ENCODE measurements around the gene NUTF2. TPM values are rescaled to one million over a fixed set of nuclear protein-coding genes. Genes with fewer than 3 reads are reported as not detected.

The NUTF2 gene
- 183 and 186 TPM in 2 replicates for total RNA-seq

DNA sequence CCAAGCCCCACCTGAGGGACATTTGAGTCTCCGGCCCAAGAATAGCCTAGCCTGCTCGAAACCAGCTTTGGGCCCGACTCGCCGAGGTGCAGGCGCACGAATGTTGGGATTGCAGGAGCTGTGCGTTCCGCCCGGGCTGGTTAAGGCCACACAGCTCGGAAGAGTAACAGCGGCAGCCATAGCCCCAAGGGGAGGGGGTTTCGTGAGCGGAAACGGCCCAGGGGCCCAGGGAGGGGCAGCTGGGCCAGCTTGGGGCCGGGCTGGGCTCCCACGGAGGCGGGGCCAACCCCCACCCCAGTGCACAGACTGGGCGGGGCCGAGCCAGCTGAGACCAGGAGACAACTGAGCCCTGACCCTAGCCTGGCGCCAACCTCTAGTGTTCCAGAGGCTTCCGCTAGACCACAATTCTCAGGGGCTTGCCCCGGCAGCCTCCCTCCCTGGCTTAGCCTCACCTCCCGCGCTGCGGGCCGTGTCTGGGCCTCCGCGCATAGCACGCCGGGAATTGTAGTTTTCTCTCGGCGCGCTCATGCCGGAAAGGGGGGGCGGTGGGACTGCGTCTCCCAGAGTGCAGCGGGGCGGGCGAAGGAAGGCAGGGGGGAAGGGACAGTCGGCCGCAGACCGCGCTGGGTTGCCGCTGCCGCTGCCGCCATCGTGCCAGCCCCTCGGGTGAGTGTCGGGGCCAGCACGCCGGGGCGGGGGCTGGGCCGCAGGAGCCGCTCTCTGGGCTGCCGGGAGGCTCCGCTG lies at the start of gene NUTF2:
TSS of gene NUTF2 (plus strand) at position 614 of the 744 bp plus-strand sequence. CDS start 18,198 bp downstream, outside the sequence.
- Mint-ChIP-seq H3K36me3 (ENCODE audit: low read depth) (peaks cover 6% of the 10 kb centered on the region), H3K9me3 (no peaks in the 10 kb centered on the region), H3K27ac (peak within 1 kb of the TSS; percentile 92), H3K4me1 (ENCODE audit: low read depth) (peaks cover 41% of the 10 kb centered on the region), H3K4me3 (peak within 1 kb of the TSS; percentile 94), H3K27me3 (ENCODE audit: insufficient read depth) (no peaks in the 10 kb centered on the region)
- peak; percentile 94 for DNase-seq (ENCODE audit: low spot score)
- intact Hi-C loops (cut with micrococcal nuclease), result loop anchor here (1.0 to 10.0 kb wide), 12 partner anchors 12 to 620 kb away; partner anchors contain the start of genes ATP6V0D1, DDX28, DUS2 and EDC4

DNA sequence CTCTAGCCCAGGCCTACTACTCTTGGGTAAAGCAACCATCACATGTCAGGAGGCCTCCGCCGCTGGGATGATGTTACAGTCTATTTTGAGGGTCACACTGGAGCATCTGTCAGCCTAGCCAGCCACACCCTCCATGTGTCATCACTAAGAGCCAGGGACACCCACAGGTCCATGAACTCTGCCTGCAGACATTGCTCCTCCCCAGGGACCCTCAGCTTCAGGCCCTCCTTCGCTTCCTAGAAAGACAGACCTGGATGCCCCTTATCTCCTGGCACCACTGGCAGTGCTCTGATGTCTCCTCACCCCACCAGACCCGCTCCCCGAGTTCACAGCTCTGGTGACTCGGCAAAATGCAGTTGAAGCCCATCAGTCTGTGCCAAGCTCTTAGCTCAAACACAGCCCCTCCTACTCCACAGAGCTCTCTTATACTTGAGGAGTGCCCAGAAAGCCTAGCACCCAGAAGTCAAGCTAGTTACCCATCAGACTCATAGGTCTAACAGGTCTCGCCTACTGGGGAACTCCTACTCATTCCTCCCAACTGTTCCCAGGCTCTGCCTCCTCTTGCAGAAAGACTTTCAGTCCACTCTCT lies 46.3 kb upstream of the NUTF2 start:
- Mint-ChIP-seq H3K4me3 (no peak overlapping the region), H3K4me1 (ENCODE audit: low read depth) (peaks cover 53% of the 10 kb centered on the region), H3K27ac (peak overlapping the region; percentile 62), H3K36me3 (ENCODE audit: low read depth) (peaks cover 64% of the 10 kb centered on the region), H3K9me3 (no peaks in the 10 kb centered on the region), H3K27me3 (ENCODE audit: insufficient read depth) (no peaks in the 10 kb centered on the region)
- no peak for DNase-seq (ENCODE audit: low spot score)
- intact Hi-C loops (cut with micrococcal nuclease), result loop anchor here (10.0 kb wide), 1 partner anchor 276 kb away; the partner anchor contains the start of gene RIPOR1

DNA sequence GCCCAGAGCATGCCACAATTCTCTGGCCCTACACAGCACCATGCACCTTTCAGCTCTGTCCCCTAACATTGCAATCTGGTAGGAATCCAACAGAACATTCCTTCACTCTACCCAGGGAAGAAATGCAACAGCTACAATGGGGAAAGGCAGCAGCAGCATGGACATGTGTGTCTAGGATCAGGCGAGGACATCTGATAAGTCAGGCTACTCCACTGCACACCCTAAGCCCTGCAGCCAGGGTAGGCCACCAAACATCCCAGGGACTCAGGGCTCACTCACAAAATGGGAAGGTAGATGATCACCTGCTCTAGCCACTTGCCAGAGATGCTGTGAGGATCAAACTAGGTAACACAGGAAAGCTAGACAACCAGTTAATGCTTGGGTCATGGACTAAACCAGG lies 45.5 kb upstream of the NUTF2 start:
- intact Hi-C loops (cut with micrococcal nuclease), result loop anchor here (10.0 kb wide), 1 partner anchor 276 kb away; the partner anchor contains the start of gene RIPOR1
- no peaks in the 10 kb centered on the region for H3K27me3 Mint-ChIP-seq (ENCODE audit: insufficient read depth)
- DNase-seq (ENCODE audit: low spot score), result no peak
- no peaks in the 10 kb centered on the region for H3K9me3 Mint-ChIP-seq
- peaks cover 57% of the 10 kb centered on the region for H3K4me1 Mint-ChIP-seq (ENCODE audit: low read depth)
- H3K27ac Mint-ChIP-seq, result peak overlapping the region; percentile 63
- peaks cover 64% of the 10 kb centered on the region for H3K36me3 Mint-ChIP-seq (ENCODE audit: low read depth)
- peak overlapping the region; percentile 37 for H3K4me3 Mint-ChIP-seq

DNA sequence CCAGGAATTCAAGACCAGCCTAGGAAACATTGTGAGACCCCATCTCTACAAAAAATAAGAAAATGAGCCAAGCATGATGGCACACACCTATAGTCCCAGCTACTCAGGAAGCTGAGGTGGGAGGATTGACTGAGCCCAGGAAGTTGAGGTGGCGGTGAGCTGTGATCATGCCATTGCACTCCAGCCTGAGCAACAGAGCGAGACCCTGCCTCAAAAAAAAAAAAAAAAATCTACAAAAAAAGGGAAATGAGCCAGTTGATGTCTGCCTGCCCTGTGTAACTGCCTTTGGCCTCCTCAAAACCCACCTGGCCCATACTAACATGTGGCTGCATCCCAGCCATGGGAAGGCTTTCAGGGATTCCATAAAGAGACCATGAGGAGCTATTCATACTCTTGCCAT lies 44.9 kb upstream of the NUTF2 start:
- Mint-ChIP-seq H3K4me1 (ENCODE audit: low read depth) (peaks cover 52% of the 10 kb centered on the region), H3K4me3 (peak overlapping the region; percentile 37), H3K27me3 (ENCODE audit: insufficient read depth) (no peaks in the 10 kb centered on the region), H3K36me3 (ENCODE audit: low read depth) (peaks cover 57% of the 10 kb centered on the region), H3K9me3 (no peaks in the 10 kb centered on the region), H3K27ac (peak overlapping the region; percentile 63)
- DNase-seq (ENCODE audit: low spot score), result peak; percentile 31
- intact Hi-C loops (cut with micrococcal nuclease), result loop anchor here (10.0 kb wide), 1 partner anchor 277 kb away; the partner anchor contains the start of gene RIPOR1

DNA sequence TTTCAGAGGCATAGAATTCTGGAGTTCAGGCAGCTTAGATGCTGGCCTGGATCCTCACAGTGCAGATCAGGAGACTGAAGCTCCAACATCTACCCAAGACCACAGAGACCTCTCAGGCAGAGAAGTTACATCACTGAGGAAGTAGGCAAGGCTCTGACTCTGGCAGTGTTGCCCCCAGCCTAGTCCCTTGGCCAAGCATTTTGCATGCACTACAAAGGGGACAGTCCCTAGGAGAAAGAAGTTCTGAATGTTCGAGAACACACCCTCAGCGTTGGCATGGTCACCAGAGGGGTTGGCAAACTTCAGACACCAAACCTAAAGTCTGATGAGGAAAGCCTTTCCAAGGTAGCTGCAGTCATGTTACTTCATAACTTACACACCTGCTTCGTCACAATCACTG lies 42.8 kb upstream of the NUTF2 start:
- H3K36me3 Mint-ChIP-seq (ENCODE audit: low read depth), result peaks cover 46% of the 10 kb centered on the region
- H3K9me3 Mint-ChIP-seq, result no peaks in the 10 kb centered on the region
- no peak for DNase-seq (ENCODE audit: low spot score)
- peak overlapping the region; percentile 66 for H3K4me3 Mint-ChIP-seq
- peak overlapping the region; percentile 52 for H3K27ac Mint-ChIP-seq
- intact Hi-C loops (cut with micrococcal nuclease), result loop anchor here (10.0 kb wide), 1 partner anchor 279 kb away; the partner anchor contains the start of gene RIPOR1
- no peaks in the 10 kb centered on the region for H3K27me3 Mint-ChIP-seq (ENCODE audit: insufficient read depth)
- H3K4me1 Mint-ChIP-seq (ENCODE audit: low read depth), result peaks cover 51% of the 10 kb centered on the region

DNA sequence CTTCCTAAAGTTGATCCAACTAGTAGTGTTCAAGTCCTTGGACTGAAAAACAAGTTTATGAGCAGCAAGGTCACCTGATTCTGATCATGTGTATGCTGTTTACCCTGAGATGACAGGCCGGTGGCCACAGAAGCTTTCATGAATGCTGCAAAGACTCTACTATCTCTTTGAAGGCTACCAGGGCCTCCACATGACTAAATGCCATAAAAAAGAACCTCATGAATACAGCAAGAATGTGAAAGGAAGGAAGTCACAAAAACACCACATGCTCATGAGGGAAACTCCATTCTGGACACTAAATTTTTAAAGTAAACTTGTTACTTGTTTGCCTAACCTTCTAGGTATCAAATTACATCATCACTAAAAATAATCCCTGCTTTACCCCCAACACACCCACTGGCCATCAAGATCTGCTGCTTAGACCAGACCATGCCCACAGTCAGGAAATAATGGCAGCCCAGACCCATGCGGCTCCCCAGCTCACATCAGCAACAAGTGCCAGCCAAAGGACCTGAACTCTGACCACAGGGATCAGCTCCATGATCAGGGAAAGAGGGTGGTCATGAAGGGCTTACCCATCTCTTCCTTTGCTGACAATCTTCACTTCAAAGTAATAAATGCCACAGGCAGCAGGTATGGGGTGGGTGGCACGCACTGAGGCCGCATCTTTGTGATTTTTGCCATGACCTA lies 41.7 kb upstream of the NUTF2 start:
- Mint-ChIP-seq H3K4me1 (ENCODE audit: low read depth) (peaks cover 51% of the 10 kb centered on the region), H3K4me3 (peak overlapping the region; percentile 90), H3K9me3 (no peaks in the 10 kb centered on the region), H3K27me3 (ENCODE audit: insufficient read depth) (no peaks in the 10 kb centered on the region), H3K27ac (peak overlapping the region; percentile 80), H3K36me3 (ENCODE audit: low read depth) (peaks cover 41% of the 10 kb centered on the region)
- no peak for DNase-seq (ENCODE audit: low spot score)
- intact Hi-C loops (cut with micrococcal nuclease), result loop anchor here (10.0 kb wide), 1 partner anchor 280 kb away; the partner anchor contains the start of gene RIPOR1

DNA sequence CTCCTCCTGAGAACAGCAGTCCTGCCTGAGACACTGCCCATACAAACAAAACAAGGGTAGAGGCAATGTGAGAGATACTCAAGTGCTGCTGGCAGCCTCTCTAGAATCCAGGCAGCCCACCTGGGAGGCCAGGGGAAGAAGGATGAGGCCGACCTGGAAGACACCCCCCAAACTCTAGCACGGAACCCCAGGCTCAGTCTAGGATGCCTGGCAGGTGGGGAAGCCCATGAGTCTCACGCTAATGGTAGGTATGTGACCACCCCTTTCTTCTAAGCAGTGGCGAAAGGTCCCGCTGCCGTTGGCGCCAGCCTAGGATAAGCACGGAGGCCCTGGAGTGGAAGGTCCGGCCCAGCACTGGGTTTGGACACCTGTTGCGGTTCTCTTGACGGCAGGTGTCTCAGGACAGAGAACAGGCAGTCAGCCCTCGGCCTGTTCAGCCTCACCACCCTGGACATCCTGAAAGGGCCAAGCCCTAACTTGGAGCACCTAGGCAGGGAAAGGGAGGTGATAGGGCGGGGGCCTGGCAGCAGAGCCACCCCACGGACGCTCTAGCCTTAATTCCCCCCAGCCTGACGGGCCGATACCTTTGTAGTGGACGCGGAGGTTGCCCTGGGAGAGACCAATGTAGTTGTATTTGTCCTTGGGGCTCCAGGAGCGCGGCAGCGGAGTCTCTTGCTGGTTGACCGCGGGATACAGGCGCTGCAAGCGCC lies 40.9 kb upstream of the NUTF2 start:
- Mint-ChIP-seq H3K27me3 (ENCODE audit: insufficient read depth) (no peaks in the 10 kb centered on the region), H3K4me1 (ENCODE audit: low read depth) (peaks cover 42% of the 10 kb centered on the region), H3K36me3 (ENCODE audit: low read depth) (peaks cover 33% of the 10 kb centered on the region), H3K4me3 (peak overlapping the region; percentile 90), H3K27ac (peak overlapping the region; percentile 80), H3K9me3 (no peaks in the 10 kb centered on the region)
- no peak for DNase-seq (ENCODE audit: low spot score)
- intact Hi-C loops (cut with micrococcal nuclease), result loop anchor here (1.0 to 10.0 kb wide), 13 partner anchors 36 to 580 kb away; partner anchors contain the start of genes ACD, ATP6V0D1, CTCF and EDC4

DNA sequence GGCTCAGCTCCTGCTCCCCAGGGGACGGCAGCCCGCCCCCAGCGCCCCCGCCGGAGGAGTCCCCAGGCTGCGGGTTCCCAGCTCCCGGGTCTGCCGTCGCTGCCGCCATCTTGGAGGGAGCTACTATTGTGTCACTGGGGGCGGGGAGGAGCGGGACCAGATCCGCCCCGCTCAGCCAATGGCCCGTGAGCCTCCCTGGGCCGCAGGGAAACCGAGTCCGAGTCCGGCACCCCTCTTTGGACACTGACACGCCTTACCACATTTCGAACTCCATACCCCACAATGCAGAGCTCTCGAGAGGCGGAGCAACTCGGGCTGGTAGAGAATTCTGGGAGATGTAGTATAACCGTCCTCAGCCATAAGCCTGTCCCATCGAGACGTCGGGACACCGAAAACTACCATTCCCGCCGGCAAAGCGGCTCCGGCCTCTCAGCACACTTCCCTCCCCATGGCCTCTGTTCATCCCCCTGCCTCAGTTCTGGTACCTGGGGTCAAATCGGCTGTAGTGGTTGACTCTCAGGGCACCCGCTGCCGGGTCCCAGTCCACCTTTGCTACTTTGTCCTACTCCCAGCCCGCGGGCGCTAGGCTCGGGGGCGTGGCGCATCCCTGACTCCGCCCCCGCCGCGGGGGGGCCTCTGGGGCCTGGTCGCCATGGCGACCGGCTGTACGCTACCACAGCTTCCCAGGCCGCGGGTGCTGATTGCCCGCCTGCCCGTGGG lies 40.1 kb upstream of the NUTF2 start, which contains the start of the genes RANBP10 and TSNAXIP1:
TSS of gene RANBP10 (minus strand) at position 133 of the 720 bp plus-strand sequence. CDS start at position 109, 24 bp downstream.
TSS of gene TSNAXIP1 (plus strand) at position 462 of the 720 bp plus-strand sequence. CDS start 261 bp downstream, outside the sequence.
- Mint-ChIP-seq H3K9me3 (no peaks in the 10 kb centered on the region), H3K4me1 (ENCODE audit: low read depth) (peaks cover 35% of the 10 kb centered on the region), H3K4me3 (peak within 1 kb of the TSS; percentile 90), H3K27me3 (ENCODE audit: insufficient read depth) (peaks cover 3% of the 10 kb centered on the region), H3K27ac (peak within 1 kb of the TSS; percentile 86), H3K36me3 (ENCODE audit: low read depth) (peaks cover 27% of the 10 kb centered on the region)
- DNase-seq (ENCODE audit: low spot score), result peak; percentile 96
- intact Hi-C loops (cut with micrococcal nuclease), result loop anchor here (1.0 to 10.0 kb wide), 14 partner anchors 10 to 580 kb away; partner anchors contain the start of genes ACD, ATP6V0D1, CTCF and EDC4

DNA sequence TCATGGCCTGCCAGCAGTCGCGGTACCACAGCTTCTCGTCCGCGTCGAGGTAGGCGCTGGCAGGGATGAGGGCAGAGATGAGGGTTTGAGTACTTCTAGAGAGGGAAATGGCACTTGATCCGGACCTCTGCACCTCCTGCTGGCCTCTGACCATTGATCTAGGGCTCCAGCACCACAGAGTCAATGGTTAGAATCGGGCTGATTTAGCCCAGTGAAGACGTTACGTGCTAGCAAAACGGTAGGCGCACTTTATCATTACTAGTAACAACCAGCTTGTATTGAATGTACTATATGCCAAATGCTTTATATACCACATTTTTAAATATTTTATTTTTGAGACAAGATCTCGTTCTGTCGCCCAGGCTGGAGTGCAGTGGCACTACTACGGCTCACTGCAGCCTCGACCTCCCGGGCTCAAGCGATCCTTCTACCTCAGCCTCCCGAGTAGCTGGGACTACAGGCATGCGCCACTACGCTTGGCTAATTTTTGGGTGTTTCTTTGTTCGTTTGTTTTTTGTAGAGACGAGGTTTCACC lies 39.5 kb upstream of the NUTF2 start:
- Mint-ChIP-seq H3K27ac (peak overlapping the region; percentile 86), H3K4me1 (ENCODE audit: low read depth) (peaks cover 28% of the 10 kb centered on the region), H3K36me3 (ENCODE audit: low read depth) (peaks cover 21% of the 10 kb centered on the region), H3K4me3 (peak overlapping the region; percentile 90), H3K9me3 (no peaks in the 10 kb centered on the region), H3K27me3 (ENCODE audit: insufficient read depth) (peaks cover 6% of the 10 kb centered on the region)
- no peak for DNase-seq (ENCODE audit: low spot score)
- intact Hi-C loops (cut with micrococcal nuclease), result loop anchor here (1.0 to 10.0 kb wide), 4 partner anchors 9 to 282 kb away; partner anchors contain the start of genes EDC4, RIPOR1 and SLC12A4

DNA sequence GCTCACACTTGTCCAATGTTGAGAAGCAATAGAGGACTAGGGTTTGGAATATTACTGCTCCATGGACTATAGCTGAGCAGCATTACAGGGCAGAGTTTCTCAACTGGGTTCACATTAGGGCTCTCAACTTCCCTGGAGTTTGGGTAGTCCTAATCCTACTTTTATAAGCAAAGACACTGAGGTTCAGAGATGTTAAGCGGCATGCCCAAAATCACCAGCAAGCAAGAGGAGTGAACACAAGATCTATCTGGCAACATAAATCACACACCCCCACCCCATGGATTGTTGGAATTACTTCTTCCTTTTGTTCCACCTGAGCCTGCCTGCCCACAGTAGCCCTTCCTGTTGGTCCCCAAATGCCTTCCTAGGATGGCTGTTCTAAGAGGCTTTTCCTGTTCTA lies 34.8 kb upstream of the NUTF2 start:
- Mint-ChIP-seq H3K4me1 (ENCODE audit: low read depth) (peaks cover 8% of the 10 kb centered on the region), H3K36me3 (ENCODE audit: low read depth) (no peaks in the 10 kb centered on the region), H3K4me3 (no peak overlapping the region), H3K27ac (no peak overlapping the region), H3K27me3 (ENCODE audit: insufficient read depth) (peaks cover 9% of the 10 kb centered on the region), H3K9me3 (no peaks in the 10 kb centered on the region)
- no peak for DNase-seq (ENCODE audit: low spot score)
- intact Hi-C loops (cut with micrococcal nuclease), result no loop called here

DNA sequence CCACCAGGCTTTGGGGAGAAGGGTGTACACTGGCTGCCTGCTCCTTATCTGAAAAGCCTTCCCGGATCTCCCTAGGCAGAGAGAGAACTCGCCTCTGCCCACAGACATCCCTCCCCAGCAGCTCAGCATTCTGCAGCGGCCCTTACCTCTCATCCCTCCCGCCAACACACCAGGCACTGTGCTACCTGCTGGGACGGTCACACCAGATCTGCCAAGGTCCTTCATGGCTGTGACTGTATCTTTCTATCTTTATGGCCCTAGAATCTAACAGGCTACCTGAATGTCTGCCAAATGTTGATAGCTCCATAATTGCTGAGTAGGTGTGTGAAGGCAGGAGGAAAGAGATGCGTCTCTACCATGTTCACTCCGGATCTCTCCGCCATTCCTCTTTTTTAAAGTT lies 32.2 kb upstream of the NUTF2 start:
- intact Hi-C loops (cut with micrococcal nuclease), result no loop called here
- Mint-ChIP-seq H3K27me3 (ENCODE audit: insufficient read depth) (peaks cover 9% of the 10 kb centered on the region), H3K4me3 (no peak overlapping the region), H3K4me1 (ENCODE audit: low read depth) (peaks cover 8% of the 10 kb centered on the region), H3K9me3 (no peaks in the 10 kb centered on the region), H3K36me3 (ENCODE audit: low read depth) (no peaks in the 10 kb centered on the region), H3K27ac (no peak overlapping the region)
- DNase-seq (ENCODE audit: low spot score), result no peak

Measured in activated T-helper 1 cell treated with anti-CD3 and anti-CD28 coated beads, Interleukin-12 subunit alpha, Interleukin-12 subunit beta, Interleukin-2, Interleukin-4 antibody, amounts not matched to agents 30 ng/mL and 10 ng/mL and 1 ng/mL, durations not matched to agents 14 hours and 24 hours and 36 hours (primary cell).